ENCODE measurements around the gene HTR3D. TPM values are rescaled to one million over a fixed set of nuclear protein-coding genes. Genes with fewer than 3 reads are reported as not detected.

HTR3D gene
- total and polyA plus RNA-seq, 2 of the 4 experiments (the other 2 are of a cell fraction) = not detected

DNA sequence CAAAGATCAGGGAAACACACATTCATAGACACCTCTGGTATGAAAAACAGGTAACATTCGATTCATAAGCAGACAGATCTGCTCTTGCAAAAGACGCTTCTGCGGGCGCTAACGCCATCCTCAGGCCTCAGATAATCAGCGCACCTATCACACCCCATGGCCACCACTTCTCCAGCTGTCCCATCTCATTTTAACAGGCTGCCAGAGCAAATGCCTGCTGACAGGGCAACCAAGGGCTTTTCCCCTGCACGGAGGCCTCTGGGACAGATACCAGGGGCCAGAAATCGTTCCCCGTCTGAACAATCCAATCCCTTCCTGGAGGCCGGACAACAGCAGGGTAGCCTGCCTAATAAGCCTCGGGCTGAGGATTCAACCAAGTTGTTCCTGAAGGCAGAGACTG is 29.1 kb upstream of the HTR3D start:
- Histone ChIP-seq H3K9ac (ENCODE audit: low read depth, low read length) (no peak overlapping the region), H4K8ac (ENCODE audit: low read depth in 2 of 2, low read length in 2 of 2) (peak overlapping the region; percentile 19 to 72; a peak in 2 of 4 replicates), H3K56ac (ENCODE audit: extremely low read depth, insufficient read depth, low read length) (no peak overlapping the region), H3K4me3 (ENCODE audit: insufficient read depth, low read depth, low read length) (no peak overlapping the region), H2BK5ac (ENCODE audit: low read depth, low read length, poor library complexity, severe bottlenecking) (no peak overlapping the region), H2AK9ac (replicated peaks; ENCODE audit: low read depth, low read length, poor library complexity) (no peak overlapping the region), H3K9me1 (ENCODE audit: insufficient read depth, low read length) (peaks cover 26% of the 10 kb centered on the region), H3K36me3 (ENCODE audit: control insufficient read depth, insufficient read depth, low read length) (no peaks in the 10 kb centered on the region), H3K79me1 (ENCODE audit: low read depth in 1 of 2, low read length in 2 of 2) (peaks cover 25 to 60% of the 10 kb centered on the region in 2 experiments), H4K20me1 (ENCODE audit: insufficient read depth, low read length) (no peaks in the 10 kb centered on the region), H3K14ac (replicated peaks; ENCODE audit: low read depth, low read length) (peak overlapping the region; percentile 52; the same call in 1 of the 2 replicates), H2BK20ac (ENCODE audit: low read depth, low read length) (peak overlapping the region; percentile 76), H3K27me3 (ENCODE audit: control insufficient read depth, insufficient read depth, low read length) (no peaks in the 10 kb centered on the region), H4K91ac (ENCODE audit: insufficient read depth, low read depth, low read length) (peak overlapping the region; percentile 86), H3K4me2 (ENCODE audit: low read depth, low read length) (no peak overlapping the region), H3K4me1 (ENCODE audit: control insufficient read depth, insufficient read depth, low read length) (peaks cover 30% of the 10 kb centered on the region), H3K27ac (ENCODE audit: insufficient read depth, low read length) (peak overlapping the region; percentile 74; the same call in 1 of the 2 replicates), H3K18ac (ENCODE audit: low read depth, low read length) (peak overlapping the region; percentile 79; the same call in 1 of the 2 replicates), H2BK15ac (ENCODE audit: low read depth, low read length) (peak overlapping the region; percentile 80; the same call in 2 of the 3 replicates), H3K9me3 (ENCODE audit: control insufficient read depth, insufficient read depth, low read length) (no peaks in the 10 kb centered on the region), H2AFZ (replicated peaks; ENCODE audit: low read length, poor library complexity) (no peak overlapping the region), H3K23ac (ENCODE audit: low read depth, low read length) (0 out of 2 replicates have a peak overlapping the region, but pooled peaks have one; percentile 63), H3K4ac (ENCODE audit: low read depth, low read length) (peak overlapping the region; percentile 90), H4K5ac (ENCODE audit: low read depth, low read length) (peak overlapping the region; percentile 30), H2BK120ac (ENCODE audit: low read depth, low read length) (peak overlapping the region; percentile 96), H2AK5ac (ENCODE audit: low read depth, low read length) (peak overlapping the region; percentile 89)
- WGBS, 2 experiments (ENCODE audit: extremely low coverage in 2 of 2, insufficient read length in 1 of 2) = 86% methylated on average over 11 of the region's 11 CpGs; no CpG with 5 or more reads in 1 of the 2 experiments
- intact Hi-C loops (cut with micrococcal nuclease) = no loop called here
- CTCF ChIA-PET = no interaction called here
- no TSS peak for BruUV-seq (replicated peaks)
- dilution Hi-C loops (cut with HindIII; ENCODE audit: low sequenced_read_pairs, unreplicated experiment) = no loop called here
- TF ChIP-seq ELK1 (IDR thresholded peaks at IDR 0.05; ENCODE audit: borderline replicate concordance, low read depth, low read length) (no peak), FOS (IDR thresholded peaks at IDR 0.05; ENCODE audit: low read depth, low read length) (no peak), POLR2A (IDR thresholded peaks at IDR 0.05; ENCODE audit: low read depth, low read length) (no peak), CHD1 (IDR thresholded peaks at IDR 0.05; ENCODE audit: low read depth, low read length) (no peak), RAD21 (IDR thresholded peaks at IDR 0.05; ENCODE audit: low read length) (no peak), RCOR1 (IDR thresholded peaks at IDR 0.05; ENCODE audit: insufficient replicate concordance, low read length) (no peak)
- in situ Hi-C loops (cut with MboI; ENCODE audit: low sequenced_read_pairs) = no loop called here
- DNase-seq = no peak
- POLR2A ChIA-PET (ENCODE audit: unreplicated experiment) = no interaction called here
- ATAC-seq (ENCODE audit: low read depth) = no peak
